ENCODE measurements around the gene CMIP.

DNA sequence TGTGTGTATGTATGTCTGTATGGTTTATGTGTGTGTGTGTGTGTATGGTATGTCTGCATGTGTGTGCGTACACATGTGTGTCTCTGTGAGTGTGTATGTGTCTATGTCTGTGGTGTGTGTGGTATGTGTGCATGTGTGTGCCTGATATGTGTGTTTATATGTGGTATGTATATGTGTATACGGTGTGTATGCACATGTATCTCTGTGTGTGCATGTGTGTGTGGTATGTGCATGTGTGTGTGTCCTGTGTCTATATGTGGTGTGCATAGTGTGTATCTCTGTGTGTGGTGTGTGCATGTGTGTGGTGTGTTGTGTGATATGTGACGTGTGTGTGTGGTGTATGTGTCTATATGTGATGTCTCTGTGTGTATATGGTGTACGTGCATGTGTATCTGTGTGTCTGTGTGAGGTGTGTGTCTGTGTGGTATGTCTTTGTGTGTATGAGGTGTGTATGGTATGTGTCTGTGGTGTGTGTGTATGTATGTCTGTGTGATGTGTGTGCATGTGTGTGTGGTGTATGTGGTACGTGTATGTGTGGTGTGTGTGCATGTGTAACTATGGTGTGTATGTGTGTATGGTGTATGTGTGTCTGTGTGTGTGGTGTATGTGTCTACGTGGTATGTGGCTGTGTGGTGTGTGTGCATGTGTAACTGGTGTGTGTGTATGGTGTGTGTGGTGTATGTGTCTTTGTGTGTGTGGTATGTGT lies 170.2 kb downstream of the CMIP start:
- TF ChIP-seq TAF1 (IDR thresholded peaks at IDR 0.05; ENCODE audit: borderline replicate concordance, low read depth, low read length) = no peak
- no peak for TF ChIP-seq POLR2A (IDR thresholded peaks at IDR 0.05; ENCODE audit: low read depth, low read length)
- TF ChIP-seq SUZ12 (IDR thresholded peaks at IDR 0.05; ENCODE audit: unreplicated experiment) = no peak
- no peak for TF ChIP-seq POLR2AphosphoS5 (IDR thresholded peaks at IDR 0.05; ENCODE audit: low read length)
- no peak for TF ChIP-seq BHLHE40 (IDR thresholded peaks at IDR 0.05; ENCODE audit: borderline replicate concordance in 1 of 2, low read depth in 2 of 2, low read length in 1 of 2)
- TF ChIP-seq, protein P1, sequence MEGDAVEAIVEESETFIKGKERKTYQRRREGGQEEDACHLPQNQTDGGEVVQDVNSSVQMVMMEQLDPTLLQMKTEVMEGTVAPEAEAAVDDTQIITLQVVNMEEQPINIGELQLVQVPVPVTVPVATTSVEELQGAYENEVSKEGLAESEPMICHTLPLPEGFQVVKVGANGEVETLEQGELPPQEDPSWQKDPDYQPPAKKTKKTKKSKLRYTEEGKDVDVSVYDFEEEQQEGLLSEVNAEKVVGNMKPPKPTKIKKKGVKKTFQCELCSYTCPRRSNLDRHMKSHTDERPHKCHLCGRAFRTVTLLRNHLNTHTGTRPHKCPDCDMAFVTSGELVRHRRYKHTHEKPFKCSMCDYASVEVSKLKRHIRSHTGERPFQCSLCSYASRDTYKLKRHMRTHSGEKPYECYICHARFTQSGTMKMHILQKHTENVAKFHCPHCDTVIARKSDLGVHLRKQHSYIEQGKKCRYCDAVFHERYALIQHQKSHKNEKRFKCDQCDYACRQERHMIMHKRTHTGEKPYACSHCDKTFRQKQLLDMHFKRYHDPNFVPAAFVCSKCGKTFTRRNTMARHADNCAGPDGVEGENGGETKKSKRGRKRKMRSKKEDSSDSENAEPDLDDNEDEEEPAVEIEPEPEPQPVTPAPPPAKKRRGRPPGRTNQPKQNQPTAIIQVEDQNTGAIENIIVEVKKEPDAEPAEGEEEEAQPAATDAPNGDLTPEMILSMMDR (IDR thresholded peaks at IDR 0.05 in 2 of 3, conservative IDR thresholded peaks at IDR 0.05 in 1 of 3; ENCODE audit: control insufficient read depth in 2 of 3, extremely low read depth in 1 of 3, insufficient read depth in 1 of 3, low read depth in 3 of 3, low read length in 3 of 3) = no peak
- TF ChIP-seq SIN3A (IDR thresholded peaks at IDR 0.05; ENCODE audit: low read depth, low read length) = no peak
- no peak for TF ChIP-seq GABPA (IDR thresholded peaks at IDR 0.05; ENCODE audit: low read depth)

All from GM12878 (cell line).